ENCODE measurements around the gene BBLN. TPM values are rescaled to one million over a fixed set of nuclear protein-coding genes. Genes with fewer than 3 reads are reported as not detected.

The BBLN gene
- total RNA-seq, 1 experiment from 2014 or later = 154 TPM

GRCh38 chr9:128151309-128152132 is 8.5 kb upstream of the BBLN start:
- ChIA-PET POLR2A (ENCODE audit: unreplicated experiment) (interaction anchor here (0.6 to 1.1 kb wide), 3 partner anchors 8 to 84 kb away, joined by 3 to 11 read pairs (median 5); partner anchors contain the start of genes BBLN and NAIF1), CTCF (interaction anchor here (0.7 to 0.9 kb wide), 2 partner anchors 8 to 23 kb away, joined by 3 read pairs; no protein-coding TSS in a partner anchor)
- no peak overlapping the region for H2AFZ ChIP-seq
- peaks cover 24% of the 10 kb centered on the region for H4K20me1 ChIP-seq (ENCODE audit: insufficient read depth)
- peak overlapping the region; percentile 99; the same call in 1 of the 2 replicates for H3K27ac ChIP-seq
- H3K9me2 ChIP-seq (ENCODE audit: insufficient read depth) = no peaks in the 10 kb centered on the region
- TF ChIP-seq, protein P1, sequence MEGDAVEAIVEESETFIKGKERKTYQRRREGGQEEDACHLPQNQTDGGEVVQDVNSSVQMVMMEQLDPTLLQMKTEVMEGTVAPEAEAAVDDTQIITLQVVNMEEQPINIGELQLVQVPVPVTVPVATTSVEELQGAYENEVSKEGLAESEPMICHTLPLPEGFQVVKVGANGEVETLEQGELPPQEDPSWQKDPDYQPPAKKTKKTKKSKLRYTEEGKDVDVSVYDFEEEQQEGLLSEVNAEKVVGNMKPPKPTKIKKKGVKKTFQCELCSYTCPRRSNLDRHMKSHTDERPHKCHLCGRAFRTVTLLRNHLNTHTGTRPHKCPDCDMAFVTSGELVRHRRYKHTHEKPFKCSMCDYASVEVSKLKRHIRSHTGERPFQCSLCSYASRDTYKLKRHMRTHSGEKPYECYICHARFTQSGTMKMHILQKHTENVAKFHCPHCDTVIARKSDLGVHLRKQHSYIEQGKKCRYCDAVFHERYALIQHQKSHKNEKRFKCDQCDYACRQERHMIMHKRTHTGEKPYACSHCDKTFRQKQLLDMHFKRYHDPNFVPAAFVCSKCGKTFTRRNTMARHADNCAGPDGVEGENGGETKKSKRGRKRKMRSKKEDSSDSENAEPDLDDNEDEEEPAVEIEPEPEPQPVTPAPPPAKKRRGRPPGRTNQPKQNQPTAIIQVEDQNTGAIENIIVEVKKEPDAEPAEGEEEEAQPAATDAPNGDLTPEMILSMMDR (conservative IDR thresholded peaks at IDR 0.05) = no peak
- TF ChIP-seq EZH2 (IDR thresholded peaks at IDR 0.05; ENCODE audit: low read depth) = no peak
- H3K79me2 ChIP-seq (ENCODE audit: low read depth) = peaks cover 38% of the 10 kb centered on the region
- H3K36me3 ChIP-seq (ENCODE audit: low read depth) = peaks cover 7% of the 10 kb centered on the region; the same call in 1 of the 2 replicates
- H3K4me3 ChIP-seq = peak overlapping the region; percentile 97
- peaks cover 85% of the 10 kb centered on the region for H3F3A ChIP-seq (ENCODE audit: insufficient read depth, low read depth)
- H3K27me3 ChIP-seq (ENCODE audit: insufficient read depth, low read depth) = no peaks in the 10 kb centered on the region
- no TSS peak for BruUV-seq (replicated peaks)
- peak overlapping the region; percentile 100 for H3K4me2 ChIP-seq
- H3K4me1 ChIP-seq (replicated peaks; ENCODE audit: insufficient read depth) = peaks cover 36% of the 10 kb centered on the region
- intact Hi-C loops (cut with micrococcal nuclease; ENCODE audit: unreplicated experiment) = no loop called here
- no peaks in the 10 kb centered on the region for H3K9me3 ChIP-seq (ENCODE audit: insufficient read depth, low read depth)
- no peak for DNase-seq

DNA sequence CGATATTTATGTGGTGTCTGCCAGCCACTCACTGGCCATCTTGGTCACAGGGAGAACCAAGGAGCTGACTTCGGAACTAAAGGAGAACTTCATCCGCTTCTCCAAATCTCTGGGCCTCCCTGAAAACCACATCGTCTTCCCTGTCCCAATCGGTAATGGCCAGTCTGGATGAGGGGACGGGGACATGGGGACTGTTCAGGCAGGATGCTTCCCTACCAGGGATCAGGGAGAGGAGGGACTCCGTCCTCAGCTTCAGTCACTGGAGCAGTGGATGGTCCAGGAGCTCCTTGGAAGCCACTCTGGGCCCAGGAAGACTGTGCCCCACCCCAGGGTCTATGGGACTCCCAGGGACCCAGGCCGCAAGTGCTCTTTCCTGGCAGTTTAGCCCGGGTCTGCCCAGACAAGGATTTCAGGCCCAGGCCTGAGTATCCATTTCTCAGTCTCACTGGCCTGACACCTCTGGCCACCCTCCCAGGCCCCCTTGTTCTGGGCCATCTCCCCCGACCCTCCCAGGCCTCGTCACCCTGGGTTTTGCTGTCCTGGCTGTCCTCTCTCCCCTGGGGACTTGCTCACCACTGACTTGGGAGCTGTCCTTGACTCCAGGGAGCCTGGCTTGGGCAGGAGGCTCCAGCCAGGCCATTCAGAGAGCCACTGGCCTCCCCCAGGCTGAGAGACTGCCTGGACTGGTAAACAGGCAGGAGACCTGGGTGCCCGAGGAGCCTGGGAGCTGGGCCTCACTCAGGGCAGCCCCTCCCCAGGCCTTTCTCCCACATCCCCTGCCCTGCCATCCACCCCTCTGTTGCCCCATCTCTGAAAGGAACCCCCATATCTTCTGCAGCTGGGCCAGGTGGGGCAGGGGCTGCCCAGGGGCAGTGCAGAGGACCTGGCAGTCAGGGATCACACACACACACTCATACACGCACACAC is 7.7 kb upstream of the BBLN start:
- DNase-seq = no peak
- Histone ChIP-seq H3K36me3 (ENCODE audit: low read depth) (peaks cover 7% of the 10 kb centered on the region; the same call in 1 of the 2 replicates), H3K9me2 (ENCODE audit: insufficient read depth) (no peaks in the 10 kb centered on the region), H4K20me1 (ENCODE audit: insufficient read depth) (peaks cover 24% of the 10 kb centered on the region), H3K27ac (no peak overlapping the region), H3F3A (ENCODE audit: insufficient read depth, low read depth) (peaks cover 83% of the 10 kb centered on the region), H3K79me2 (ENCODE audit: low read depth) (peaks cover 30% of the 10 kb centered on the region), H3K4me1 (replicated peaks; ENCODE audit: insufficient read depth) (peaks cover 28% of the 10 kb centered on the region), H3K4me2 (peak overlapping the region; percentile 100), H2AFZ (no peak overlapping the region), H3K27me3 (ENCODE audit: insufficient read depth, low read depth) (no peaks in the 10 kb centered on the region), H3K4me3 (no peak overlapping the region), H3K9me3 (ENCODE audit: insufficient read depth, low read depth) (no peaks in the 10 kb centered on the region)
- POLR2A ChIA-PET (ENCODE audit: unreplicated experiment) = interaction anchor here (0.6 kb wide), 1 partner anchor 25 kb away, joined by 3 read pairs; no protein-coding TSS in a partner anchor
- CTCF ChIA-PET = no interaction called here
- BruUV-seq (replicated peaks) = no TSS peak
- TF ChIP-seq, protein P1 (conservative IDR thresholded peaks at IDR 0.05) = no peak
- no peak for TF ChIP-seq EZH2 (IDR thresholded peaks at IDR 0.05; ENCODE audit: low read depth)
- intact Hi-C loops (cut with micrococcal nuclease; ENCODE audit: unreplicated experiment) = no loop called here

All from PC-9 (cell line).